T1000 (cell line): ENCODE data around the gene C1orf21.

Experiments used
- DNase-seq: peaks from one replicate; lab custom pipeline; 2025; ENCODE audit warnings: mixed read lengths; lab: John Stamatoyannopoulos, UW

Gene C1orf21

DNA sequence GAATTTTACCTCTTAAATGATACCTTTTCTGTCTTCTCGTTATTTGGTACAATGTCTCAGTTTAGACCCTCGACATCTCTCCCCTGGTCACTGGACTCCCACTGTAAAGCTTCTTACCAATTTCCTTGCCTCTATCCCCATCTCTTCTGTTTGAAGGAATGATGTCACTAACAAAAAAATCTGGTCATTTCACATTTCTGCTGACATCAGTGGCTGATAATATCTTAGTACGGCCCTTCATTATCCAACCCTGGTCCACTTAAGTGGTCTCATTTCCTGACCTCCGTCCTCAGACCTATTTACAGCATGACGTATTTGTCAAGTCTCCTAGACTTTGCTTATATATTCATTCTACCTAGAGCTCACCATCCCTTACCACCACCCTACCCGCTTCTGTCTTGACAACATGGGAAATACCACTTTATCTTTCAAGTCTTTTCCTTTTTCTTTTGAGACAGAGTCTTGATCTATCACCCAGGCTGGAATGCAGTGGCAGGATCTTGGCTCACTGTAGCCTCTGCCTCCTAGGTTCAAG, 60.9 kb downstream of the C1orf21 start:
- DNase-seq = no peak

- no peak for DNase-seq
Observed at GRCh38 chr1:184449916-184450315, 63.1 kb downstream of the C1orf21 start.

- DNase-seq = no peak
Observed at GRCh38 chr1:184455786-184456185, 69.0 kb downstream of the C1orf21 start.

- no peak for DNase-seq
Observed at GRCh38 chr1:184456189-184456588, 69.4 kb downstream of the C1orf21 start.

GRCh38 chr1:184457500-184457899, 70.7 kb downstream of the C1orf21 start:
- no peak for DNase-seq

GRCh38 chr1:184461321-184461720, 74.5 kb downstream of the C1orf21 start:
- DNase-seq = no peak

DNA sequence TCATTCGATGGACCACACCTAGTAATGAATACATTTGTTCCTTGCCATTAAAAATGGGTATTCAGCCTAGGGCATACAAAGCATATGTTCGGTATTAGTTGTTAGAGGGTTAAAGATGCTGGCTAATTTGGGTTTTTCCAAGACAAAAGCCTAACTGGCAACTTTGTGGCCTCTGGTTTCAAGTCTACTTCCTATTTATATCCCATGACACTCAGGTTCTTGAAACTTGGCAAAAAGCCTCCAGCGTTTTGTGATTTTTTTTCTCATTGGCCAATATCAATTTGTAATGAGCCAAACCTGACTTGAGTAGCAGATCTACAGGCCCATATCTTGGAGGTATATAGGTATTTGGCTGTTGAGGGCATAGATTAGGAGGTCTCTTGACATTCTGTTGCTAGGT, 75.3 kb downstream of the C1orf21 start:
- no peak for DNase-seq

DNA sequence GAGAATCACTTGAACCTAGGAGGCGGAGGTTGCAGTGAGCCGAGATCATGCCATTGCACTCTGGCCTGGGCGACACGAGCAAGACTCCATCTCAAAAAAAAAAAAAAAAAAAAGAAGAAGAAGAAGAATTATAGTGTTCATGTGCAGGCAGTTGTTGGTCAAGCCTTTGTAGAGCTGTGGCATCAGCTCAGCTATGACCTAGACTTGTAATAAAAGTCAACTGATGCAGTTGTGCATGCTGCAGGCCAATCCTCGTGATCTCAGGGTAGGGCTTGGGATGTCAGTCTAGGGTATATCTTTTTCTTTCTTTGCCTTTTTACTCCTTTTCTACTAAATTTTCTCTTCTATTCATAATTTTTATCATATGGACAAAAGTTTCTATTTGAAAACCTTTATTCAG, 76.2 kb downstream of the C1orf21 start:
- DNase-seq = no peak

DNA sequence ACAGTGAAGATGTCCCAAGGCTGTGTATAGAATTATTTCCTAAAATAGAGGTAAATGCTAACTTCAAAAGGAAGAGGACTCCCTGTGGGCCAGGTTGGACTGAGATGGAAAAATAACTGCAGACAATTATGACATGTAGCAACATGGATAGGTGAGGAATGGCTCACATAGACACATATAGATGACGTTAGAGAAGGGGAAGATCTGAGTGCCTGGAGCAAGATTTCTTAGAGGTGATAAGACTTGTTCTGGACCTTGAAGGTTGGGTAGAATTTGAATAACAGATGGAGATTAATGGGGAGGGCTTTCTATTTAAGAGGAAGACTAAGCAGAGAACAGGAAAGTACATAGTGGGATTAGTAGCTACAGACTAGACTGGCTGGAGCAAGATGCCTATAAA, 76.9 kb downstream of the C1orf21 start:
- no peak for DNase-seq

DNA sequence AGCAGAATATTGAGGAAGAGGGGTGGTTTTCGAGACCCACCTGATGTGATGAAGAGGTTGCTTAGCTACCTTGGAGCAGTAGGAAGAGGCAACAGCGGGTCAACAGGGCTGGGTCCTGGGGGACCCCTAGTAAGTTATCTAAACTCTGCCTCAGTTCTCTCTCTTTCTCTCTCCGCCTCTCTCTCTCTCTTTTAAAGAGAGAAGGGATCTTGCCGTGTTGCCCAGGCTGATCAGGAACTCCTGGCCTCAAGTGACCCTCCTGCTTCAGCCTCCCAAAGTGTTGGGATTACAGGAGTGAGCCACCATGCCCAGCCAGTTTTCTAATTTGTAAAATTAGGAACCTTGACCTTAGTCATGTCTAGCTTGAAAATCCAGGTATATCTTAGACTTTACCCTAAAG, 77.9 kb downstream of the C1orf21 start:
- no peak for DNase-seq

DNA sequence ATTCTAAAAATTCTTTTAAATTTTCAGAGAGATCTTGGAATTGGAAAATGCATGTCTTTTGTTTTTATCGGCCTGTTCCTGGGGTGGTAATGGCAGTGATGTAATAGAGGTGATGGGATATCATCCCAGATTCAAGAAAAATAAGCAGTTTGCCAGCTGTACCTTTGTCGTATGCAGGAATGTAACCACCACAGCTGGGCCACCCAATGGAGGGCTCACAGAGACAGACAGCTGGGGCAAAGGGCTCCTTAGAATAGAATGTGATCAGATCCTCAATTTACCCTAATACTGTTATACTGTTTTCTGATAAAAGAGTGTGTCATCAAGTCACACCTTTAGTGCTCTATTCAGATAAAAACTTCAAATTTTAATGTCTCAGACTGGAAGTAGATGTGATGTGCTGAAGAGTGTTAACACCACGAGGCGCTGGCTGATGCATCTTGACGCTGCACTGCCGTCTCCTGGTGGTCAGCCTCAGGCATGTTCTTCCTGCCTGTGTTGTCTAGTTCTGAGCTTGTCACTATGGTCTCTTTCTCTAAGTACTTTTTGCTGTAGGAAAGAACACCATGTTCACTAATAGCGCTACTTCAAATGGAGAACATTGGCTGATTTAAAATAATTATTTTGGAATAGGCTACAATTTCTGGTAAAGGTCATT, 78.8 kb downstream of the C1orf21 start:
- no peak for DNase-seq

DNA sequence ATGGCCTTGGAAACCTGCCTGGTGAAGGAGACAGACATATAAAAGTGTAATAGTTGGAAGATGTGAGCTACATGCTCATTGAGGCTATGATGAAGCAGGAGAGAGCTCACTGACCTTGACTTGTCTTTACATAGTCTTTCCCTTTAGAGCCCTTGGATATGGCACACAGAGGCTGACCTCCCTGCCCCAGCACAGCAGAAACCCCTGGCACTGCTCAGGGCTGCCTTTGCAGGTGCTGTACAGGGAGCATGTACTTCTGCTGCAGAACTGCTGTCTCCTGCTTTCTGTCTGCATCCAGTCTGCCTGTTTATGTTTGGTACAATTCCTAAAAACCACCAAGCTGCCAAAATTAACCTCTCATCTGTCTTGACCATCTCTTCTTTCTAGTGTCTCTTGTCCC, 80.5 kb downstream of the C1orf21 start:
- DNase-seq = no peak

GRCh38 chr1:184469396-184469795, 82.6 kb downstream of the C1orf21 start:
- no peak for DNase-seq

DNA sequence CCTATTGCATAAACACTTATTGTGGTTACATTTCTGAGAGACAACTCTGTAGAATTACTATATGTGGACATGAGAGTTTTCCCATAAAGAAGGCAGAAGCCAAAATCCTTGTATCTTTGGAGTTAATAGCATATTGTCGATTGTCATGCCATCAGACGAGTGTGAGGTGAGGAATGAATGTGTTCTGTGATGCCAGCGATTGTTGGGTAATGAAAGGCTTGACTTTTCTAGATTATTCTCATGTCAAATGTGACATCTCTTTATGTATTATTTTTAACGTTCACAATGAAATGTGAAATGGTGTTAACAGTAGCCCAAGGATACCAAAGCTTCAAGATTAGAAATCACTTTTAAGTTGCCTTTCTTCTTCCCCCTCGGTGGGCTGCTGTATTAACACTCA, 84.9 kb downstream of the C1orf21 start:
- DNase-seq = no peak

DNA sequence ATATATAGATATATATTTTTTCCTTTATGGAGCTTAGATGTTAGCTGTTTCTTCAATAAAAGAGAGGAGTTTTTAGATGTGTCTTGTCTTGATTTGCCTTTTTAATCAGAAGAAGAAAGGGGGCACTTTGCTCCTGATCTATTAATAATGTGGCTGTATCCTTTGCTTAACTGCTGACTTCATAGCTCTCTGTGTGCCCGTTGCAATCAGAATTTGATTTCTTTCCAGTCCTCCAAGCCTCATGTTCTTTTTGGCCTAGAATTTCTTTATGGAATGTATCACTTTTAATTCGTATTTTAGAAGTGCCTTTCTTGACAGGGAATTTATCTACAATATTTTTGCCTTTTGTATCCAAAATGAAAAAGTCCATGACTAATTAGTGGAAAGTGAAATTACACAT, 85.3 kb downstream of the C1orf21 start:
- no peak for DNase-seq

DNA sequence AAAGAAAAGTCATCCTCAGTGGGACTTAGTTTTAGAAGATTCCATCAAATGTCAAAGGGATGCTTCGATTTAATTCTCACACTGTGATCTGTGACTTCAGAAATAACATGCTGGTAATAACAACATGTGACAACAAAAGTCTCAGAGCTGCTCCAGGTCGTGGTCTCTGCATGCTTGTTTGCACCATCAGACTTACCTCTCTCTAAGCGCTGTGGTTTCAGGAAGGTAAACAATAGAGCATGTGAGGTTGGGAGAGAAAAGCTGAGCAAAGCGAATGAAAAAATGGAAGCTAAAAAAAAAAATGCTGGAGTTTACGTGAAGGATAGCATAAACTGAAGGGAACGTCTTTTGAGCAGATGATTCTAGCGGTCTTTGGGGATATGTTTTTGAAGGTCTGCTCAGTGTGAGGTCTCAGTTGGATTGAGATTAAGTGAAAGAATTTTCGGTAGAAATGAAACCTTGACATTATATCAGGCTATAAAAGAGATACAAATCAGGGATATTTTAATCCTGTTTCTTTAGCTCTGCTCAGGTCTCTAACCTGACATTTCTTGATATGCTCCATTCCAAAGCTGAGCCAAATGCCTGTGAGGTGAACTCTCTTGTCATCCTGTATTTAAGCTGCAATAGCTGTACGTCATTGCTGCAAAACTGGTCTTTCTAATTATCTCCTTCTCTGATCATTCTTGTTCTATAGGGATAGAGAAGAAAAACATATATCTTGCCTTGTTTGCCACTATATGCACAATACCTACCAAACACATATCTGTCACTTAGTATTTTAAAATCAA, 86.5 kb downstream of the C1orf21 start:
- no peak for DNase-seq

DNA sequence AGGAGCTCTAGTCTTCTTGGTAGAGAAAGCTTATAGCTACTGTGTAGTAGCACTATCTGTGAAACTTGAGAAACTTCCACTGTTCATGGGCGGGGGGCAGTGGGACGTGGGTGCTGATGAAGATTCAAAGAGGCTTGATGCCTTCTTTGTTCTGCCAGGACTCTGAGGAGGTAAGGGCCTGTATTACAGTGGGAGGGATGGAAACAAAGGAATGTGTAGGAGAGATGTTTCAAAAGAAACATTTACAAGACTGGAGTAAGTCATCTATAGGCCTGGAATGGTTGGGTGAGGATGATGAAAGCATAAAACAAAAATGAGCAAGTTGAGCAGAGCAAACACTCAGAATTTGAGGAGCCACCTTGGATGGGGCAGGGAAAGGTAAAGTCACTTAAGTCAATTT, 89.4 kb downstream of the C1orf21 start:
- DNase-seq = no peak

DNA sequence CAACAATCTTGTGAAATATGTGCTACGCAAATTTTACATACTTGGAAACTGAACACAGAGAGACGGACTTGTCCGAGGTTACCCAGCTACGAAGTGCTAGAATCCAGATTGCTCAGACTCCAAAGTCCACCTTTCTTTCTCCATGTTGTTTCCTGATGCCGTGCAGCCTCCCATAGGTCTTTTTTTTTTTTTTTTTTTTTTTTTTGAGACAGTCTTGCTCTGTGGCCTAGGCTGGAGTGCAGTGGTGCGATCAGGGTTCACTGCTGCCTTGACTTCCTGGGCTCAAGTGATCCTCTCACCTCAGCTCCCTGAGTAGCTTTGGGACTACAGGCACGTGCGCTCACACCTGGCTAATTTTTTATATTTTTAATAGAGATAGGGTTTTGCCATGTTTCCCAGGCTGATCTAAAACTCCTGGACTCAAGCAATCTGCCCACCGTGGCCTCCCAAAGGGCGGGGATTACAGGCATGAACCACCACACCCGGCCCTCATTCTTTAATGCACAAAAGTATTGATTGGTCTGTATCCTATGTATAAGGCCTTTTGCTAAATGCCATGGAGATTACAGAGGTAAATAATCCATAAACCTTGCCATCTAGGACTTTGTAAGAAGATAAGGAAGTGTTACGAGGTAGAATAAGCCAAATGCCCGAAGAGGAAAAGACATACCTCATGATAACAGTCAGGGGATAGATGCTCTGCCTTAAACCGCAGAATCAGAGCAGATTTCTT, 92.8 kb downstream of the C1orf21 start:
- no peak for DNase-seq

GRCh38 chr1:184480736-184481135, 93.9 kb downstream of the C1orf21 start:
- no peak for DNase-seq

GRCh38 chr1:184482136-184482535, 95.3 kb downstream of the C1orf21 start:
- no peak for DNase-seq

- no peak for DNase-seq
Observed at GRCh38 chr1:184483101-184483683, 96.4 kb downstream of the C1orf21 start.
